MCF 10A (cell line): ENCODE measurements around the gene DCDC2. TPM values are rescaled to one million over a fixed set of nuclear protein-coding genes. Genes with fewer than 3 reads are reported as not detected.

Source experiments
- BruUV-seq: library from RNA; stranded (reverse); fragments of 400-500 nt; replicated peaks from 2 replicates; lab custom pipeline; 2021; lab: Mats Ljungman, UMichigan
- CTCF ChIA-PET: fragments of 300-600 bp; sonication (Branson Sonifier 250); formaldehyde crosslinking; extraction: SDS; loops from one replicate; lab custom pipeline; 2021; ENCODE audit warnings: antibody characterized with exemption, inconsistent platforms; lab: Yijun Ruan, JAX
- POLR2A ChIA-PET: fragments of 300-600, 350-650 bp; sonication (Branson Sonifier 250); formaldehyde crosslinking; extraction: SDS; loops from one replicate; lab custom pipeline; 2020; ENCODE audit warnings: antibody characterized with exemption, inconsistent platforms; lab: Yijun Ruan, JAX
- DNase-seq: peaks from one replicate; pipeline ENCODE4 v3.0.0-alpha.2; 2018; ENCODE audit not compliant: unreplicated experiment
- H3K27ac Mint-ChIP-seq: one replicate; pipeline ENCODE4 v1.8.0; 2022; ENCODE audit warnings: mild to moderate bottlenecking, low read depth, mixed read lengths; ENCODE audit not compliant: unreplicated experiment
- H3K27me3 Mint-ChIP-seq: one replicate; pipeline ENCODE4 v1.8.0; 2022; ENCODE audit warnings: mixed read lengths; ENCODE audit not compliant: insufficient read depth, unreplicated experiment
- H3K36me3 Mint-ChIP-seq: one replicate; pipeline ENCODE4 v1.8.0; 2022; ENCODE audit warnings: mild to moderate bottlenecking, moderate library complexity, mixed read lengths; ENCODE audit not compliant: insufficient read depth, unreplicated experiment
- H3K4me1 Mint-ChIP-seq: one replicate; pipeline ENCODE4 v1.8.0; 2022; ENCODE audit warnings: mixed read lengths; ENCODE audit not compliant: insufficient read depth, unreplicated experiment
- H3K4me3 Mint-ChIP-seq: one replicate; pipeline ENCODE4 v1.8.0; 2022; ENCODE audit warnings: mild to moderate bottlenecking, moderate library complexity, mixed read lengths; ENCODE audit not compliant: unreplicated experiment
- H3K9me3 Mint-ChIP-seq: one replicate; pipeline ENCODE4 v1.8.0; 2022; ENCODE audit warnings: mixed read lengths; ENCODE audit not compliant: unreplicated experiment
- intact Hi-C: fragments of 100-400 bp; cut with micrococcal nuclease; formaldehyde crosslinking; loops from 2 replicates; pipeline ENCODE4 v1.14.1; 2022
- total RNA-seq: library from RNA; stranded (reverse); gene quantifications from 2 replicates; pipeline ENCODE4 v1.2.3, GENCODE V29; 2022
- TF ChIP-seq, protein P1 (sequence below): fragments of 200-600 bp; IDR thresholded peaks from one replicate; pipeline ENCODE4 v1.8.0; 2022; ENCODE audit warnings: antibody characterized with exemption, mild to moderate bottlenecking; ENCODE audit not compliant: unreplicated experiment

The DCDC2 gene
- total RNA-seq, 1 experiment from 2014 or later, result not detected

DNA sequence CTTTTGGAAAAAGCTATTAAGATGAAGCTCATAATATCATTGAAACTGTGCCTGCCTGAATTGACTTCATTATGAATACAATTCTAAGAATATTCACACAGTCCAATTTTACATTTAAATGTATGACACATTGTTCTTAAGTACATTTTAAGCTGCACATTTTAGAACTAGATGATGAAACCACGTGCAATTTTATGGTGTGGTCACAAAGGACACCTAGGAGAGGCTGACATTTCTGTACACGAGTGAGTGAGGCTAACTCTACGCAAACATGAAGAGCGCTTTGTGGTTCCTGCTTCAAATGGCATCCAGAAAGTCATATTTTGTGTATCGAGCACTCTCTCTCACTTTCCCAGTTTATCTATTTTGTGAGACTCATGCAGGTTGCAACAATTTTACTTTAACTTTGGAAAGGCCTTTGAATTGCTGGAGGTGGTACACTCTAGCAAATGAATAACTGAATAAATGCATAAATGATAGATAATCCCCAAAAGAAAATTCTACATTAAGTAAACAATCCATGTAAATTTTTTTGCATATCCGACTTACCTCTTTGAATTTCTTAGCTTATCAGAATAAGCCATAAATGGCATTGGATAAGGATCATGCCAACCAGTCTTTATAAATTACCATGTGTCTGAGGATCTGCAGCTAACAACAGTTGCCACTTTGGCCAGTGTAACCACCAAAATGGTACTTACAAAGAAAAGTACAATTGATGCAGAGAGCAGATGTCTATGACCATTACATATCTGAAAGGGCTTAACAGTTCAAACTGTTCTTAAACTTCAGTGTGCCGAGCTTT, 134.5 kb downstream of the DCDC2 start:
- no peak for DNase-seq
- intact Hi-C loops, result no loop called here
- TF ChIP-seq, protein P1, sequence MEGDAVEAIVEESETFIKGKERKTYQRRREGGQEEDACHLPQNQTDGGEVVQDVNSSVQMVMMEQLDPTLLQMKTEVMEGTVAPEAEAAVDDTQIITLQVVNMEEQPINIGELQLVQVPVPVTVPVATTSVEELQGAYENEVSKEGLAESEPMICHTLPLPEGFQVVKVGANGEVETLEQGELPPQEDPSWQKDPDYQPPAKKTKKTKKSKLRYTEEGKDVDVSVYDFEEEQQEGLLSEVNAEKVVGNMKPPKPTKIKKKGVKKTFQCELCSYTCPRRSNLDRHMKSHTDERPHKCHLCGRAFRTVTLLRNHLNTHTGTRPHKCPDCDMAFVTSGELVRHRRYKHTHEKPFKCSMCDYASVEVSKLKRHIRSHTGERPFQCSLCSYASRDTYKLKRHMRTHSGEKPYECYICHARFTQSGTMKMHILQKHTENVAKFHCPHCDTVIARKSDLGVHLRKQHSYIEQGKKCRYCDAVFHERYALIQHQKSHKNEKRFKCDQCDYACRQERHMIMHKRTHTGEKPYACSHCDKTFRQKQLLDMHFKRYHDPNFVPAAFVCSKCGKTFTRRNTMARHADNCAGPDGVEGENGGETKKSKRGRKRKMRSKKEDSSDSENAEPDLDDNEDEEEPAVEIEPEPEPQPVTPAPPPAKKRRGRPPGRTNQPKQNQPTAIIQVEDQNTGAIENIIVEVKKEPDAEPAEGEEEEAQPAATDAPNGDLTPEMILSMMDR, result no peak
- POLR2A ChIA-PET, result interaction anchor here (0.6 to 1.4 kb wide), 2 partner anchors 9 to 679 kb away, joined by 3 to 4 read pairs; no protein-coding TSS in a partner anchor
- no peak overlapping the region for H3K4me3 Mint-ChIP-seq
- BruUV-seq, result no TSS peak
- H3K27ac Mint-ChIP-seq, result no peak overlapping the region
- no peaks in the 10 kb centered on the region for H3K27me3 Mint-ChIP-seq
- H3K9me3 Mint-ChIP-seq, result peaks cover 5% of the 10 kb centered on the region
- H3K36me3 Mint-ChIP-seq, result no peaks in the 10 kb centered on the region
- CTCF ChIA-PET, result interaction anchor here (1.5 kb wide), 1 partner anchor 18 kb away, joined by 3 read pairs; no protein-coding TSS in a partner anchor
- no peaks in the 10 kb centered on the region for H3K4me1 Mint-ChIP-seq

DNA sequence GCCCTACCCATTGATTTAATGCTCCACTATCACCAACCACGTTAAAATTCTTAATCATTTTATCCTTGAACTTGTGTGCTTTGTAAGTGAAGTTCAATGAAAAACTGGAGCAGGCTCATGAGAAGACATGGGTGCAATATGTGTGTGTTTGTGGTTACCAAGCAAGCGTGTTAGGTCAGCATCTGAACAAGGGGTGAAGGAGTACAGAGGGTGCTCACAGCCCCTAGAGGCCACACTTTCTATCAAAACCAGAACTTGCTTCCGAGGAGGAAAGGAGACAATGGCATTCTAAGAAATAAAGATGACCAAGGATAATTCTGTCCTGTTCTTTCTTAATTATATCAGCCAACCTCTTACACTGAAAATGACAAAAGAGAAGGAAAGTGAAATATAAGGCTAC, 138.2 kb downstream of the DCDC2 start:
- Mint-ChIP-seq H3K4me3 (no peak overlapping the region), H3K36me3 (no peaks in the 10 kb centered on the region), H3K27ac (no peak overlapping the region), H3K9me3 (peaks cover 5% of the 10 kb centered on the region), H3K4me1 (no peaks in the 10 kb centered on the region), H3K27me3 (no peaks in the 10 kb centered on the region)
- ChIA-PET CTCF (no interaction called here), POLR2A (no interaction called here)
- BruUV-seq, result no TSS peak
- DNase-seq, result no peak
- TF ChIP-seq, protein P1, result no peak
- intact Hi-C loops, result no loop called here

DNA sequence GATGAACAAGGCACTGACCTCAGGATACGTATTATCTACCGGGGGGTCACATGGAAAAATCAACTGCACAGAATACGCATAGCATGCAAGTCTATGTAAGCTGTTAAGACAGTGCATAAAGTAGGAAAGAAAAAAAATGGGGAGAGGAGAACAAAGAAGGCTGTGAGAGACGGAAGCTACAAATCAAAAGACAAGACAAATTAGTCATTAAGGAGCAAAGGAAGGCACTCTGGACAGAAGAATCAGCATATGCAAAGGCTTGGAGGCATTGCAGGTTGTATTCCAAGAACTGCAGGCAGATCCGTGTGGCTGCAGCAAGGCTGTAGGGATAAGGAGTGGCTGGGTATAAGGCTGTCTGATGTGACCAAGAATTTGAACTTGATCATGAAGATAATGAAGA, 142.9 kb downstream of the DCDC2 start:
- DNase-seq, result no peak
- ChIA-PET CTCF (interaction anchor here (0.8 kb wide), 1 partner anchor 18 kb away, joined by 3 read pairs; no protein-coding TSS in a partner anchor), POLR2A (no interaction called here)
- H3K27ac Mint-ChIP-seq, result no peak overlapping the region
- TF ChIP-seq, protein P1, result no peak
- no peak overlapping the region for H3K4me3 Mint-ChIP-seq
- no peaks in the 10 kb centered on the region for H3K9me3 Mint-ChIP-seq
- H3K27me3 Mint-ChIP-seq, result no peaks in the 10 kb centered on the region
- no peaks in the 10 kb centered on the region for H3K36me3 Mint-ChIP-seq
- BruUV-seq, result no TSS peak
- intact Hi-C loops, result no loop called here
- H3K4me1 Mint-ChIP-seq, result no peaks in the 10 kb centered on the region

DNA sequence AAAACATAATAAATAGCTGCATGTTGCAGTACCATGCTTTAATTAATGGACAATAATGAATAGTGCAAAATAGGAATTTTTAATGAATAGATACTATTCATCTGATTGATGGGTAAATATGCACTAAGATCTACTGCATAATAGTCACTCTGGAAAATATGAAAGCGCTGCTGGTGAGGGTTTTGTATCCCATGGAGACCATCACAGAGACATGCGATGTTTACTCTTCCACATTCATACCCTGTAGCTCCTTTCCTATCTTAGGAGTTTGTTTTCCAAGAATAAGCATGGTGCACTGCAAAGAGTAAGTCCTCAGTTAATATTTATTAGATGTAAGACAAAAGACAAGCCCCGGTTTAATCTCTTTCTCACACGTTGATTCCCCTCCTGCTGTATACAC, 150.4 kb downstream of the DCDC2 start:
- H3K36me3 Mint-ChIP-seq, result no peaks in the 10 kb centered on the region
- H3K9me3 Mint-ChIP-seq, result no peaks in the 10 kb centered on the region
- H3K4me3 Mint-ChIP-seq, result no peak overlapping the region
- no peak for DNase-seq
- H3K4me1 Mint-ChIP-seq, result no peaks in the 10 kb centered on the region
- intact Hi-C loops, result no loop called here
- no peak overlapping the region for H3K27ac Mint-ChIP-seq
- ChIA-PET CTCF (interaction anchor here (1.4 kb wide), 1 partner anchor 143 kb away, joined by 4 read pairs; no protein-coding TSS in a partner anchor), POLR2A (no interaction called here)
- no TSS peak for BruUV-seq
- TF ChIP-seq, protein P1, result no peak
- no peaks in the 10 kb centered on the region for H3K27me3 Mint-ChIP-seq
